ENCODE results near the gene SLC44A4. TPM values are rescaled to one million over a fixed set of nuclear protein-coding genes. Genes with fewer than 3 reads are reported as not detected.
"Not testable (repeated sequence)": the region's sequence is repeated elsewhere in the genome, so short reads cannot be mapped to it uniquely, and the experiment has no call there.

Gene SLC44A4
- total and polyA plus RNA-seq, 9 donors, result 0.12 to 8.9 (median 0.25) TPM

- 34% methylated on average over 7 of the region's 9 CpGs for WGBS (ENCODE audit: insufficient coverage)
Observed at GRCh38 chr6:31871046-31871659, 7.6 kb downstream of the SLC44A4 start.

GRCh38 chr6:31870385-31870921, 8.3 kb downstream of the SLC44A4 start:
- Histone ChIP-seq H3K27me3 (ENCODE audit: control insufficient read depth, insufficient read depth, low read length) (peaks cover 6% of the 10 kb centered on the region), H3K36me3 (ENCODE audit: control insufficient read depth, insufficient read depth, low read length) (no peaks in the 10 kb centered on the region), H3K9me3 (replicated peaks; ENCODE audit: control insufficient read depth, low read depth, low read length) (no peaks in the 10 kb centered on the region), H3K4me1 (ENCODE audit: control insufficient read depth, insufficient read depth, low read length) (peaks cover 4% of the 10 kb centered on the region), H3K27ac (ENCODE audit: low read length) (no peak overlapping the region), H3K4me3 (ENCODE audit: low read length) (no peak overlapping the region)
- 62% methylated on average over 14 of the region's 16 CpGs for WGBS (ENCODE audit: insufficient coverage)
- DNase-seq, result no peak

More at GRCh38 chr6:31871046-31871659, 7.6 kb downstream of the SLC44A4 start:
- peaks cover 4% of the 10 kb centered on the region for H3K4me1 ChIP-seq (ENCODE audit: control insufficient read depth, insufficient read depth, low read length)
- no peaks in the 10 kb centered on the region for H3K36me3 ChIP-seq (ENCODE audit: control insufficient read depth, insufficient read depth, low read length)
- H3K4me3 ChIP-seq (ENCODE audit: low read length), result no peak overlapping the region
- H3K27ac ChIP-seq (ENCODE audit: low read length), result no peak overlapping the region
- no peaks in the 10 kb centered on the region for H3K9me3 ChIP-seq (replicated peaks; ENCODE audit: control insufficient read depth, low read depth, low read length)
- no peak for DNase-seq
- H3K27me3 ChIP-seq (ENCODE audit: control insufficient read depth, insufficient read depth, low read length), result peaks cover 6% of the 10 kb centered on the region

GRCh38 chr6:31869343-31869742, 9.5 kb downstream of the SLC44A4 start:
- Histone ChIP-seq H3K4me1 (ENCODE audit: control insufficient read depth, insufficient read depth, low read length) (peaks cover 7% of the 10 kb centered on the region), H3K27me3 (ENCODE audit: control insufficient read depth, insufficient read depth, low read length) (peaks cover 6% of the 10 kb centered on the region), H3K36me3 (ENCODE audit: control insufficient read depth, insufficient read depth, low read length) (no peaks in the 10 kb centered on the region), H3K9me3 (replicated peaks; ENCODE audit: control insufficient read depth, low read depth, low read length) (no peaks in the 10 kb centered on the region), H3K4me3 (ENCODE audit: low read length) (no peak overlapping the region), H3K27ac (ENCODE audit: low read length) (no peak overlapping the region)
- WGBS (ENCODE audit: insufficient coverage), result 67% methylated on average over 3 of the region's 8 CpGs
- no peak for DNase-seq

GRCh38 chr6:31868658-31868971, 10.2 kb downstream of the SLC44A4 start:
- not testable (repeated sequence) for H3K27ac ChIP-seq (ENCODE audit: low read length); H3K4me3 ChIP-seq (ENCODE audit: low read length); H3K36me3 ChIP-seq (ENCODE audit: control insufficient read depth, insufficient read depth, low read length); H3K27me3 ChIP-seq (ENCODE audit: control insufficient read depth, insufficient read depth, low read length); DNase-seq; H3K9me3 ChIP-seq (replicated peaks; ENCODE audit: control insufficient read depth, low read depth, low read length)
- no CpG with 5 or more reads among the region's 1 CpG for WGBS (ENCODE audit: insufficient coverage)
- peaks cover 10% of the 10 kb centered on the region for H3K4me1 ChIP-seq (ENCODE audit: control insufficient read depth, insufficient read depth, low read length)

- no peaks in the 10 kb centered on the region for H3K9me3 ChIP-seq (replicated peaks; ENCODE audit: control insufficient read depth, low read depth, low read length)
- H3K27ac ChIP-seq (ENCODE audit: low read length), result no peak overlapping the region
- H3K4me3 ChIP-seq (ENCODE audit: low read length), result no peak overlapping the region
- no peak for DNase-seq
- H3K36me3 ChIP-seq (ENCODE audit: control insufficient read depth, insufficient read depth, low read length), result peaks cover 7% of the 10 kb centered on the region
- peaks cover 3% of the 10 kb centered on the region for H3K27me3 ChIP-seq (ENCODE audit: control insufficient read depth, insufficient read depth, low read length)
- 75% methylated on average over 20 of the region's 21 CpGs for WGBS (ENCODE audit: insufficient coverage)
- H3K4me1 ChIP-seq (ENCODE audit: control insufficient read depth, insufficient read depth, low read length), result peaks cover 18% of the 10 kb centered on the region
Observed at GRCh38 chr6:31865205-31866118, 13.3 kb downstream of the SLC44A4 start.

- Histone ChIP-seq H3K27me3 (ENCODE audit: control insufficient read depth, insufficient read depth, low read length) (peaks cover 3% of the 10 kb centered on the region), H3K9me3 (replicated peaks; ENCODE audit: control insufficient read depth, low read depth, low read length) (no peaks in the 10 kb centered on the region), H3K36me3 (ENCODE audit: control insufficient read depth, insufficient read depth, low read length) (peaks cover 13% of the 10 kb centered on the region), H3K4me3 (ENCODE audit: low read length) (no peak overlapping the region), H3K4me1 (ENCODE audit: control insufficient read depth, insufficient read depth, low read length) (peaks cover 18% of the 10 kb centered on the region), H3K27ac (ENCODE audit: low read length) (no peak overlapping the region)
- DNase-seq, result no peak
- 81% methylated on average over 5 of the region's 8 CpGs for WGBS (ENCODE audit: insufficient coverage)
Observed at GRCh38 chr6:31864818-31865204, 14.0 kb downstream of the SLC44A4 start.

GRCh38 chr6:31864123-31864562, 14.7 kb downstream of the SLC44A4 start:
- H3K4me1 ChIP-seq (ENCODE audit: control insufficient read depth, insufficient read depth, low read length), result peaks cover 18% of the 10 kb centered on the region
- not testable (repeated sequence) for DNase-seq; H3K27me3 ChIP-seq (ENCODE audit: control insufficient read depth, insufficient read depth, low read length); H3K9me3 ChIP-seq (replicated peaks; ENCODE audit: control insufficient read depth, low read depth, low read length)
- peak overlapping the region; percentile 49 for H3K4me3 ChIP-seq (ENCODE audit: low read length)
- H3K27ac ChIP-seq (ENCODE audit: low read length), result peak overlapping the region; percentile 80
- 14% methylated on average over 2 of the region's 16 CpGs for WGBS (ENCODE audit: insufficient coverage)
- H3K36me3 ChIP-seq (ENCODE audit: control insufficient read depth, insufficient read depth, low read length), result peaks cover 20% of the 10 kb centered on the region

GRCh38 chr6:31862344-31863235, 16.2 kb downstream of the SLC44A4 start, which contains the start of gene NEU1:
Gene NEU1 (minus strand): TSS chr6:31862821. CDS start chr6:31862776, 45 bp downstream.
- WGBS (ENCODE audit: insufficient coverage), result under 1% methylated on average over 52 of the region's 64 CpGs

GRCh38 chr6:31861919-31862343, 16.9 kb downstream of the SLC44A4 start:
- peaks cover 31% of the 10 kb centered on the region for H3K36me3 ChIP-seq (ENCODE audit: control insufficient read depth, insufficient read depth, low read length)
- H3K9me3 ChIP-seq (replicated peaks; ENCODE audit: control insufficient read depth, low read depth, low read length), result no peaks in the 10 kb centered on the region
- H3K4me3 ChIP-seq (ENCODE audit: low read length), result peak overlapping the region; percentile 89
- H3K27me3 ChIP-seq (ENCODE audit: control insufficient read depth, insufficient read depth, low read length), result no peaks in the 10 kb centered on the region
- WGBS (ENCODE audit: insufficient coverage), result 48% methylated on average over 15 of the region's 17 CpGs
- H3K4me1 ChIP-seq (ENCODE audit: control insufficient read depth, insufficient read depth, low read length), result peaks cover 18% of the 10 kb centered on the region
- peak overlapping the region; percentile 89 for H3K27ac ChIP-seq (ENCODE audit: low read length)
- DNase-seq, result no peak

More at GRCh38 chr6:31862344-31863235, 16.2 kb downstream of the SLC44A4 start, which contains the start of gene NEU1:
- H3K9me3 ChIP-seq (replicated peaks; ENCODE audit: control insufficient read depth, low read depth, low read length), result no peaks in the 10 kb centered on the region
- H3K4me3 ChIP-seq (ENCODE audit: low read length), result peak within 1 kb of the TSS; percentile 89
- peaks cover 18% of the 10 kb centered on the region for H3K4me1 ChIP-seq (ENCODE audit: control insufficient read depth, insufficient read depth, low read length)
- H3K36me3 ChIP-seq (ENCODE audit: control insufficient read depth, insufficient read depth, low read length), result peaks cover 27% of the 10 kb centered on the region
- H3K27me3 ChIP-seq (ENCODE audit: control insufficient read depth, insufficient read depth, low read length), result no peaks in the 10 kb centered on the region
- H3K27ac ChIP-seq (ENCODE audit: low read length), result peak within 1 kb of the TSS; percentile 89
- DNase-seq, result peak; percentile 100

All from muscle of leg (tissue), 11 donors.